ENCODE measurements around the gene GNAQ. TPM values are rescaled to one million over a fixed set of nuclear protein-coding genes. Genes with fewer than 3 reads are reported as not detected.

The GNAQ gene
- total and polyA plus RNA-seq, 2 experiments from 2014 or later, result 21.1 to 43.1 TPM

- Histone ChIP-seq H3K4me3 (no peak overlapping the region), H4K20me1 (replicated peaks; ENCODE audit: insufficient read depth) (no peaks in the 10 kb centered on the region)
Observed at GRCh38 chr9:77959803-77960202, 71.8 kb downstream of the GNAQ start.

More at GRCh38 chr9:77959803-77960202, 71.8 kb downstream of the GNAQ start:
- Mint-ChIP-seq H3K27ac (peak overlapping the region; percentile 9), H3K4me1 (peaks cover 73% of the 10 kb centered on the region), H3K27me3 (ENCODE audit: insufficient read depth, low read depth, poor library complexity) (peaks cover 8% of the 10 kb centered on the region), H3K9me3 (no peaks in the 10 kb centered on the region), H3K4me3 (0 out of 3 replicates have a peak overlapping the region, but pooled peaks have one; percentile 4), H3K36me3 (ENCODE audit: low read depth) (peaks cover 7% of the 10 kb centered on the region; the same call in 1 of the 3 replicates)
- Histone ChIP-seq H3K27ac (ENCODE audit: low read depth) (0 out of 2 replicates have a peak overlapping the region, but pooled peaks have one; percentile 6), H3K9me2 (ENCODE audit: insufficient read depth) (no peaks in the 10 kb centered on the region), H3K36me3 (ENCODE audit: insufficient read depth) (no peaks in the 10 kb centered on the region), H3K4me2 (peak overlapping the region; percentile 7; the same call in 1 of the 2 replicates), H3F3A (replicated peaks; ENCODE audit: low read depth) (no peaks in the 10 kb centered on the region), H3K4me1 (ENCODE audit: insufficient read depth) (peaks cover 70% of the 10 kb centered on the region), H3K27me3 (ENCODE audit: insufficient read depth) (no peaks in the 10 kb centered on the region), H3K79me2 (replicated peaks; ENCODE audit: insufficient read depth) (peaks cover 92% of the 10 kb centered on the region), H2AFZ (no peak overlapping the region)
- no peak for TF ChIP-seq NANOG (IDR thresholded peaks at IDR 0.05; ENCODE audit: borderline replicate concordance)
- no peak for TF ChIP-seq STAT1 (IDR thresholded peaks at IDR 0.05; ENCODE audit: unreplicated experiment)
- no peak for TF ChIP-seq CTCF (conservative IDR thresholded peaks at IDR 0.05; ENCODE audit: low read depth in 2 of 2)
- TF ChIP-seq, protein P1, sequence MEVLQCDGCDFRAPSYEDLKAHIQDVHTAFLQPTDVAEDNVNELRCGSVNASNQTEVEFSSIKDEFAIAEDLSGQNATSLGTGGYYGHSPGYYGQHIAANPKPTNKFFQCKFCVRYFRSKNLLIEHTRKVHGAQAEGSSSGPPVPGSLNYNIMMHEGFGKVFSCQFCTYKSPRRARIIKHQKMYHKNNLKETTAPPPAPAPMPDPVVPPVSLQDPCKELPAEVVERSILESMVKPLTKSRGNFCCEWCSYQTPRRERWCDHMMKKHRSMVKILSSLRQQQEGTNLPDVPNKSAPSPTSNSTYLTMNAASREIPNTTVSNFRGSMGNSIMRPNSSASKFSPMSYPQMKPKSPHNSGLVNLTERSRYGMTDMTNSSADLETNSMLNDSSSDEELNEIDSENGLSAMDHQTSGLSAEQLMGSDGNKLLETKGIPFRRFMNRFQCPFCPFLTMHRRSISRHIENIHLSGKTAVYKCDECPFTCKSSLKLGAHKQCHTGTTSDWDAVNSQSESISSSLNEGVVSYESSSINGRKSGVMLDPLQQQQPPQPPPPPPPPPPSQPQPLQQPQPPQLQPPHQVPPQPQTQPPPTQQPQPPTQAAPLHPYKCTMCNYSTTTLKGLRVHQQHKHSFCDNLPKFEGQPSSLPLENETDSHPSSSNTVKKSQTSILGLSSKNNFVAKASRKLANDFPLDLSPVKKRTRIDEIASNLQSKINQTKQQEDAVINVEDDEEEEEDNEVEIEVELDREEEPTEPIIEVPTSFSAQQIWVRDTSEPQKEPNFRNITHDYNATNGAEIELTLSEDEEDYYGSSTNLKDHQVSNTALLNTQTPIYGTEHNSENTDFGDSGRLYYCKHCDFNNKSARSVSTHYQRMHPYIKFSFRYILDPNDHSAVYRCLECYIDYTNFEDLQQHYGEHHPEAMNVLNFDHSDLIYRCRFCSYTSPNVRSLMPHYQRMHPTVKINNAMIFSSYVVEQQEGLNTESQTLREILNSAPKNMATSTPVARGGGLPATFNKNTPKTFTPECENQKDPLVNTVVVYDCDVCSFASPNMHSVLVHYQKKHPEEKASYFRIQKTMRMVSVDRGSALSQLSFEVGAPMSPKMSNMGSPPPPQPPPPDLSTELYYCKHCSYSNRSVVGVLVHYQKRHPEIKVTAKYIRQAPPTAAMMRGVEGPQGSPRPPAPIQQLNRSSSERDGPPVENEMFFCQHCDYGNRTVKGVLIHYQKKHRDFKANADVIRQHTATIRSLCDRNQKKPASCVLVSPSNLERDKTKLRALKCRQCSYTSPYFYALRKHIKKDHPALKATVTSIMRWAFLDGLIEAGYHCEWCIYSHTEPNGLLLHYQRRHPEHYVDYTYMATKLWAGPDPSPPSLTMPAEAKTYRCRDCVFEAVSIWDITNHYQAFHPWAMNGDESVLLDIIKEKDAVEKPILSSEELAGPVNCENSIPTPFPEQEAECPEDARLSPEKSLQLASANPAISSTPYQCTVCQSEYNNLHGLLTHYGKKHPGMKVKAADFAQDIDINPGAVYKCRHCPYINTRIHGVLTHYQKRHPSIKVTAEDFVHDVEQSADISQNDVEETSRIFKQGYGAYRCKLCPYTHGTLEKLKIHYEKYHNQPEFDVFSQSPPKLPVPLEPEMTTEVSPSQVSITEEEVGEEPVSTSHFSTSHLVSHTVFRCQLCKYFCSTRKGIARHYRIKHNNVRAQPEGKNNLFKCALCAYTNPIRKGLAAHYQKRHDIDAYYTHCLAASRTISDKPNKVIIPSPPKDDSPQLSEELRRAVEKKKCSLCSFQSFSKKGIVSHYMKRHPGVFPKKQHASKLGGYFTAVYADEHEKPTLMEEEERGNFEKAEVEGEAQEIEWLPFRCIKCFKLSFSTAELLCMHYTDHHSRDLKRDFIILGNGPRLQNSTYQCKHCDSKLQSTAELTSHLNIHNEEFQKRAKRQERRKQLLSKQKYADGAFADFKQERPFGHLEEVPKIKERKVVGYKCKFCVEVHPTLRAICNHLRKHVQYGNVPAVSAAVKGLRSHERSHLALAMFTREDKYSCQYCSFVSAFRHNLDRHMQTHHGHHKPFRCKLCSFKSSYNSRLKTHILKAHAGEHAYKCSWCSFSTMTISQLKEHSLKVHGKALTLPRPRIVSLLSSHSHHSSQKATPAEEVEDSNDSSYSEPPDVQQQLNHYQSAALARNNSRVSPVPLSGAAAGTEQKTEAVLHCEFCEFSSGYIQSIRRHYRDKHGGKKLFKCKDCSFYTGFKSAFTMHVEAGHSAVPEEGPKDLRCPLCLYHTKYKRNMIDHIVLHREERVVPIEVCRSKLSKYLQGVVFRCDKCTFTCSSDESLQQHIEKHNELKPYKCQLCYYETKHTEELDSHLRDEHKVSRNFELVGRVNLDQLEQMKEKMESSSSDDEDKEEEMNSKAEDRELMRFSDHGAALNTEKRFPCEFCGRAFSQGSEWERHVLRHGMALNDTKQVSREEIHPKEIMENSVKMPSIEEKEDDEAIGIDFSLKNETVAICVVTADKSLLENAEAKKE (CRISPR knock-in tag; IDR thresholded peaks at IDR 0.05), result no peak
- no peak for TF ChIP-seq EZH2phosphoT487 (IDR thresholded peaks at IDR 0.05; ENCODE audit: unreplicated experiment)
- no peak for TF ChIP-seq REST (IDR thresholded peaks at IDR 0.05; ENCODE audit: unreplicated experiment)
- no peak for TF ChIP-seq POLR2AphosphoS5 (IDR thresholded peaks at IDR 0.05; ENCODE audit: low read depth)
- no peak for TF ChIP-seq CREB1 (CRISPR knock-in tag; IDR thresholded peaks at IDR 0.05; ENCODE audit: low read depth)
- no peak for TF ChIP-seq JUNB (IDR thresholded peaks at IDR 0.05; ENCODE audit: unreplicated experiment)
- TF ChIP-seq ZNF114 (CRISPR knock-in tag; IDR thresholded peaks at IDR 0.05), result no peak
- TF ChIP-seq EZH2 (IDR thresholded peaks at IDR 0.05; ENCODE audit: low read depth, unreplicated experiment), result no peak
- no peak for TF ChIP-seq ETS1 (IDR thresholded peaks at IDR 0.05)
- no peak for TF ChIP-seq ZNF331 (CRISPR knock-in tag; IDR thresholded peaks at IDR 0.05; ENCODE audit: low read depth)
- ATAC-seq (no peak), DNase-seq (ENCODE audit: low spot score) (no peak)
